Hair follicle dermal papilla cell (primary cell): ENCODE data around the gene NCMAP. TPM values are rescaled to one million over a fixed set of nuclear protein-coding genes. Genes with fewer than 3 reads are reported as not detected.

Source experiments
- small RNA-seq: library from RNA; depleted of rRNA; stranded (forward); fragments of <200 nt; gene quantifications from one replicate; pipeline ENCODE3, GENCODE V24; 2012
- total RNA-seq: library from RNA; depleted of rRNA; stranded (reverse); fragments of >200 nt; gene quantifications from 2 replicates; pipeline ENCODE4 v1.2.3, GENCODE V29; 2012

The NCMAP gene
- not detected in 2 replicates for total RNA-seq

GRCh38 chr1:24555591-24556413 is at the start of gene NCMAP:
NCMAP (plus strand) TSS chr1:24556087; CDS start chr1:24595431, 39,344 bp downstream.

GRCh38 chr1:24642481-24643362 is 86.8 kb downstream of the NCMAP start, which contains the start of gene SRRM1:
SRRM1 (plus strand) TSS chr1:24643302; CDS start chr1:24643327, 25 bp downstream.

Small RNA genes lying within 50 kb of the gene (small RNA-seq; reads per million reads assigned to genes)
- not detected for gene RF00019

Other genes with a start within 250 kb of the NCMAP start
- gene GRHL3, start 236.7 kb upstream of the NCMAP start, total RNA-seq = under 0.01 TPM in 1 of 2 replicates, not detected in the other
- gene STPG1, start 142.3 kb upstream of the NCMAP start, total RNA-seq = 8.4 and 8.9 TPM in 2 replicates
- 80.2 and 119 TPM in 2 replicates for gene NIPAL3, start 140.3 kb upstream of the NCMAP start, total RNA-seq
- gene RCAN3, start 53.3 kb upstream of the NCMAP start, total RNA-seq = 20.1 and 26.7 TPM in 2 replicates
- 56.5 and 67.9 TPM in 2 replicates for gene SRRM1, start 87.2 kb downstream of the NCMAP start, total RNA-seq
- gene CLIC4, start 189.4 kb downstream of the NCMAP start, total RNA-seq = 487 and 491 TPM in 2 replicates